ENCODE results near the gene WASF3.

GRCh38 chr13:26560456-26560855, 3.0 kb downstream of the WASF3 start:
- no peak for TF ChIP-seq EZH2 (IDR thresholded peaks at IDR 0.05; ENCODE audit: low read depth)
- TF ChIP-seq CTCF (conservative IDR thresholded peaks at IDR 0.05): no peak
